HCT116 (cell line): ENCODE data around the gene PYCR2. TPM values are rescaled to one million over a fixed set of nuclear protein-coding genes. Genes with fewer than 3 reads are reported as not detected.

Experiments used
- ATAC-seq: fragments of 200-7000 bp; cut with Tn5 transposase; 2 replicates; pipeline ENCODE4 v1.9.1; 2020; ENCODE audit warnings: mild to moderate bottlenecking, moderate library complexity
- BruUV-seq: library from RNA; stranded (reverse); fragments of 400-500 nt; replicated peaks from 2 replicates; lab custom pipeline; 2021; lab: Mats Ljungman, UMichigan
- CTCF ChIA-PET: fragments of 300-600 bp; sonication (Branson Sonifier 250); formaldehyde crosslinking; loops from one replicate; lab custom pipeline; 2021; ENCODE audit warnings: antibody characterized with exemption; lab: Charles Lee
- POLR2A ChIA-PET: fragments of 300-600, 350-600 bp; sonication (Branson Sonifier 250); formaldehyde crosslinking; loops from one replicate; lab custom pipeline; 2021; ENCODE audit warnings: antibody characterized with exemption; lab: Charles Lee
- RAD21 ChIA-PET, 2 experiments: fragments of 300-600 bp; sonication (Branson Sonifier 250); formaldehyde crosslinking; loops; one replicate each; lab custom pipeline; 2023; ENCODE audit warnings: low total read pairs in 2 of 2; ENCODE audit not compliant: uncharacterized antibody in 2 of 2, unreplicated experiment in 2 of 2, low non-redundant PET in 1 of 2; lab: Charles Lee
- DNase-seq: peaks from one replicate; pipeline ENCODE4 v3.0.0-alpha.2; 2010; ENCODE audit warnings: low read depth, low spot score
- H2AFZ ChIP-seq: fragments of 200-600 bp; shearing (Covaris generic), sonication (generic); 2 replicates; pipeline ENCODE4 v1.6.1; 2017; ENCODE audit warnings: low read depth, mixed run types, mixed read lengths, antibody characterized with exemption, low read length; ENCODE audit not compliant: poor library complexity, severe bottlenecking
- H3K27ac ChIP-seq: 2 replicates; pipeline ENCODE4 v1.5.1; 2012; ENCODE audit warnings: low read depth, low read length
- H3K27me3 ChIP-seq: fragments of 200-600 bp; sonication (generic); 2 replicates; pipeline ENCODE4 v1.6.1; 2016; ENCODE audit warnings: mixed run types, low read length, mixed read lengths; ENCODE audit not compliant: insufficient read depth
- H3K36me3 ChIP-seq, 2 experiments: fragments of 200-500 bp in 1 of 2; fragments of 200-600 bp in 1 of 2; sonication (Bioruptor generic) in 1 of 2; sonication (generic) in 1 of 2; 2 replicates each; pipeline versions ENCODE4 v1.5.1 to v1.6.1; 2014 to 2016; ENCODE audit warnings: low read length in 2 of 2, inconsistent platforms in 1 of 2, mixed read lengths in 1 of 2, mixed run types in 1 of 2; ENCODE audit not compliant: insufficient read depth in 2 of 2, control insufficient read depth in 1 of 2
- H3K4me1 ChIP-seq, 2 experiments: fragments of 200-600 bp in 1 of 2; sonication (generic) in 1 of 2; 2 replicates each; pipeline versions ENCODE4 v1.5.1 to v1.6.1; 2012 to 2017; ENCODE audit warnings: low read length in 2 of 2, inconsistent platforms in 1 of 2, mild to moderate bottlenecking in 1 of 2, mixed read lengths in 1 of 2, mixed run types in 1 of 2, moderate library complexity in 1 of 2; ENCODE audit not compliant: insufficient read depth in 2 of 2, control insufficient read depth in 1 of 2
- H3K4me2 ChIP-seq: fragments of 200-600 bp; sonication (generic); 2 replicates; pipeline ENCODE4 v1.6.1; 2017; ENCODE audit warnings: mixed run types, low read length, mixed read lengths
- H3K4me3 ChIP-seq, 2 experiments: fragments of 200-600 bp in 1 of 2; sonication (generic) in 1 of 2; replicated peaks in 1 of 2; 2 replicates each; pipeline ENCODE4 v1.5.1; 2011 to 2016; ENCODE audit warnings: low read length in 2 of 2, control low read depth in 1 of 2, low read depth in 1 of 2, mild to moderate bottlenecking in 1 of 2, mixed read lengths in 1 of 2, mixed run types in 1 of 2
- H3K79me2 ChIP-seq: fragments of 200-600 bp; sonication (generic); 2 replicates; pipeline ENCODE4 v1.6.1; 2017; ENCODE audit warnings: mild to moderate bottlenecking, mixed run types, low read length, moderate library complexity, mixed read lengths; ENCODE audit not compliant: insufficient read depth
- H3K9ac ChIP-seq: fragments of 200-600 bp; sonication (generic); 2 replicates; pipeline ENCODE4 v1.6.1; 2016; ENCODE audit warnings: low read length, mixed read lengths
- H3K9me2 ChIP-seq: fragments of 200-600 bp; sonication (generic), shearing (Covaris generic); 2 replicates; pipeline ENCODE4 v1.6.1; 2017; ENCODE audit warnings: mixed run types, mild to moderate bottlenecking, moderate library complexity; ENCODE audit not compliant: insufficient read depth
- H3K9me3 ChIP-seq, 2 experiments: fragments of 200-500 bp in 1 of 2; fragments of 200-600 bp in 1 of 2; sonication (Bioruptor generic) in 1 of 2; sonication (generic) in 1 of 2; 2 replicates each; pipeline ENCODE4 v1.6.1; 2014 to 2017; ENCODE audit warnings: low read length in 2 of 2, mixed read lengths in 2 of 2, inconsistent platforms in 1 of 2, low read depth in 1 of 2, mild to moderate bottlenecking in 1 of 2, mixed run types in 1 of 2, moderate library complexity in 1 of 2; ENCODE audit not compliant: control insufficient read depth in 1 of 2, insufficient read depth in 1 of 2
- H4K20me1 ChIP-seq: fragments of 200-600 bp; sonication (generic), shearing (Covaris generic); 2 replicates; pipeline ENCODE4 v1.6.1; 2017; ENCODE audit warnings: mixed run types, mild to moderate bottlenecking, moderate library complexity; ENCODE audit not compliant: insufficient read depth
- ATF3 ChIP-seq: IDR thresholded peaks from 2 replicates; pipeline ENCODE4 v1.6.1; 2012
- CBX3 ChIP-seq: IDR thresholded peaks from 2 replicates; pipeline ENCODE4 v1.6.1; 2012; ENCODE audit warnings: low read depth
- CEBPB ChIP-seq: IDR thresholded peaks from 2 replicates; pipeline ENCODE4 v1.6.1; 2012; ENCODE audit warnings: low read depth
- CTCF ChIP-seq, 3 experiments: fragments of 200-600 bp in 1 of 3; sonication (generic) in 1 of 3; IDR thresholded peaks in 2 of 3; conservative IDR thresholded peaks in 1 of 3; 2 replicates each; pipeline ENCODE4 v1.5.1; 2012 to 2017; ENCODE audit warnings: low read depth in 2 of 3, low read length in 2 of 3, antibody characterized with exemption in 1 of 3, borderline replicate concordance in 1 of 3, control low read depth in 1 of 3, mild to moderate bottlenecking in 1 of 3, mixed read lengths in 1 of 3, mixed run types in 1 of 3, moderate library complexity in 1 of 3; ENCODE audit not compliant: insufficient read depth in 1 of 3
- ELF1 ChIP-seq: IDR thresholded peaks from 2 replicates; pipeline ENCODE4 v1.6.1; 2012; ENCODE audit warnings: low read depth, borderline replicate concordance
- EZH2 ChIP-seq: fragments of 200-600 bp; sonication (generic); IDR thresholded peaks from 2 replicates; pipeline ENCODE4 v1.6.1; 2017; ENCODE audit warnings: antibody characterized with exemption, mixed run types
- EZH2phosphoT487 ChIP-seq: fragments of 200-600 bp; IDR thresholded peaks from 2 replicates; pipeline ENCODE4 v1.6.1; 2018; ENCODE audit warnings: antibody characterized with exemption, borderline replicate concordance
- FOSL1 ChIP-seq: IDR thresholded peaks from 2 replicates; pipeline ENCODE4 v1.6.1; 2012; ENCODE audit warnings: low read depth
- JUND ChIP-seq: IDR thresholded peaks from 2 replicates; pipeline ENCODE4 v1.6.1; 2012
- MAX ChIP-seq: IDR thresholded peaks from 2 replicates; pipeline ENCODE4 v1.6.1; 2012
- POLR2A ChIP-seq: IDR thresholded peaks from 2 replicates; pipeline ENCODE4 v1.7.0; 2011; ENCODE audit warnings: borderline replicate concordance; ENCODE audit not compliant: insufficient read depth, insufficient read length; ENCODE audit errors: extremely low read depth
- POLR2AphosphoS5 ChIP-seq: IDR thresholded peaks from 2 replicates; pipeline ENCODE4 v1.6.1; 2011; ENCODE audit warnings: mild to moderate bottlenecking, low read depth, low read length, moderate library complexity
- RAD21 ChIP-seq: IDR thresholded peaks from 2 replicates; pipeline ENCODE4 v1.6.1; 2012; ENCODE audit warnings: low read depth, mild to moderate bottlenecking
- REST ChIP-seq: IDR thresholded peaks from 2 replicates; pipeline ENCODE4 v1.6.1; 2012; ENCODE audit warnings: low read depth
- SP1 ChIP-seq: IDR thresholded peaks from 2 replicates; pipeline ENCODE4 v1.6.1; 2012; ENCODE audit warnings: low read depth
- TCF7L2 ChIP-seq: IDR thresholded peaks from 2 replicates; pipeline ENCODE4 v1.7.0; 2011; ENCODE audit warnings: borderline replicate concordance, inconsistent platforms; ENCODE audit not compliant: insufficient read depth, insufficient read length; ENCODE audit errors: extremely low read depth
- ZBTB33 ChIP-seq: IDR thresholded peaks from 2 replicates; pipeline ENCODE4 v1.6.1; 2011; ENCODE audit warnings: mild to moderate bottlenecking, low read length, moderate library complexity; ENCODE audit not compliant: insufficient replicate concordance; ENCODE audit errors: extremely low read depth
- ZFX ChIP-seq: fragments of 450-650 bp; IDR thresholded peaks from 2 replicates; pipeline ENCODE4 v1.6.1; 2017
- ZNF274 ChIP-seq: fragments of 200-500 bp; sonication (Bioruptor generic); IDR thresholded peaks from 2 replicates; pipeline ENCODE4 v1.6.1; 2014; ENCODE audit warnings: mild to moderate bottlenecking, low read depth, low read length, inconsistent platforms
- intact Hi-C: fragments of 100-400 bp; cut with micrococcal nuclease; formaldehyde crosslinking; loops from 2 replicates; pipeline ENCODE4 v1.10.0; 2022
- total RNA-seq: library from RNA; stranded (reverse); gene quantifications from one replicate; pipeline ENCODE4 v1.2.1, GENCODE V29; 2021; ENCODE audit not compliant: unreplicated experiment

PYCR2 gene
- total RNA-seq, 1 experiment from 2014 or later: 107 TPM

- CTCF ChIA-PET: interaction anchor here (1.3 to 1.4 kb wide), 2 partner anchors 10 to 498 kb away, joined by 3 to 4 read pairs; no protein-coding TSS in a partner anchor
- no peak overlapping the region for H3K9ac ChIP-seq
- H2AFZ ChIP-seq: no peak overlapping the region
- POLR2A ChIA-PET: no interaction called here
- TF ChIP-seq CBX3 (no peak), POLR2AphosphoS5 (no peak), RAD21 (no peak), ZNF274 (no peak), REST (no peak), SP1 (no peak), CTCF (IDR thresholded peaks at IDR 0.05 in 2 of 3, conservative IDR thresholded peaks at IDR 0.05 in 1 of 3; ENCODE audit: borderline replicate concordance in 1 of 3, insufficient read depth in 1 of 3, low read depth in 2 of 3, low read length in 2 of 3) (no peak), EZH2phosphoT487 (no peak), ZFX (no peak), ZBTB33 (no peak), ATF3 (no peak), MAX (no peak), EZH2 (no peak), JUND (no peak), POLR2A (no peak), CEBPB (no peak), ELF1 (no peak), TCF7L2 (no peak), FOSL1 (no peak)
- peaks cover 0 to 15% of the 10 kb centered on the region in 2 experiments; a peak in 2 of 4 replicates for H3K4me1 ChIP-seq
- DNase-seq (no peak), ATAC-seq (no peak)
- BruUV-seq: no TSS peak
- no peak overlapping the region for H3K4me2 ChIP-seq
- no peaks in the 10 kb centered on the region for H3K79me2 ChIP-seq
- no peaks in the 10 kb centered on the region for H3K36me3 ChIP-seq
- no peak overlapping the region for H3K4me3 ChIP-seq
- H4K20me1 ChIP-seq: no peaks in the 10 kb centered on the region
- RAD21 ChIA-PET: no interaction called here
- H3K9me2 ChIP-seq: no peaks in the 10 kb centered on the region
- intact Hi-C loops: loop anchor here (10.0 kb wide), 3 partner anchors 118 to 1458 kb away; no protein-coding TSS in a partner anchor
- no peak overlapping the region for H3K27ac ChIP-seq
- no peaks in the 10 kb centered on the region for H3K27me3 ChIP-seq
- no peaks in the 10 kb centered on the region for H3K9me3 ChIP-seq
These were observed 48.5 kb upstream of the PYCR2 start for GRCh38 chr1:225972344-225973152.
